Neutrophil (primary cell): ENCODE measurements around the gene KIAA1586.

Experiments used
- H3K27ac ChIP-seq: fragments of 200-600 bp; sonication (generic); 2 replicates; pipeline ENCODE4 v1.5.1; 2016; ENCODE audit warnings: mild to moderate bottlenecking, moderate library complexity
- H3K27me3 ChIP-seq: fragments of 200-600 bp; sonication (generic); 2 replicates; pipeline ENCODE4 v1.6.0; 2016; ENCODE audit warnings: mild to moderate bottlenecking
- H3K36me3 ChIP-seq: fragments of 200-600 bp; sonication (generic); 2 replicates; pipeline ENCODE4 v1.5.1; 2017
- H3K4me1 ChIP-seq, 2 experiments: fragments of 200-600 bp in 1 of 2; sonication (generic) in 1 of 2; 1 replicate in 1 of 2; 2 replicates in 1 of 2; pipeline versions ENCODE4 v1.5.1 to v1.6.1; 2013 to 2016; ENCODE audit warnings: low read depth in 1 of 2, low read length in 1 of 2, mild to moderate bottlenecking in 1 of 2, moderate library complexity in 1 of 2; ENCODE audit not compliant: control insufficient read depth in 1 of 2, insufficient read depth in 1 of 2
- H3K4me3 ChIP-seq, 2 experiments: fragments of 200-600 bp in 1 of 2; sonication (generic) in 1 of 2; 1 replicate in 1 of 2; 2 replicates in 1 of 2; pipeline ENCODE4 v1.5.1; 2013 to 2016; ENCODE audit warnings: low read depth in 1 of 2, low read length in 1 of 2, mild to moderate bottlenecking in 1 of 2, moderate library complexity in 1 of 2
- H3K9me3 ChIP-seq: fragments of 200-600 bp; sonication (generic); 2 replicates; pipeline ENCODE4 v1.5.1; 2016
- TF ChIP-seq, protein P1 (sequence below): fragments of 200-600 bp; sonication (generic); IDR thresholded peaks from 2 replicates; pipeline ENCODE4 v1.5.1; 2016; ENCODE audit warnings: antibody characterized with exemption

KIAA1586 gene

GRCh38 chr6:57013521-57013926 lies 33.0 kb upstream of the KIAA1586 start:
- TF ChIP-seq, protein P1, sequence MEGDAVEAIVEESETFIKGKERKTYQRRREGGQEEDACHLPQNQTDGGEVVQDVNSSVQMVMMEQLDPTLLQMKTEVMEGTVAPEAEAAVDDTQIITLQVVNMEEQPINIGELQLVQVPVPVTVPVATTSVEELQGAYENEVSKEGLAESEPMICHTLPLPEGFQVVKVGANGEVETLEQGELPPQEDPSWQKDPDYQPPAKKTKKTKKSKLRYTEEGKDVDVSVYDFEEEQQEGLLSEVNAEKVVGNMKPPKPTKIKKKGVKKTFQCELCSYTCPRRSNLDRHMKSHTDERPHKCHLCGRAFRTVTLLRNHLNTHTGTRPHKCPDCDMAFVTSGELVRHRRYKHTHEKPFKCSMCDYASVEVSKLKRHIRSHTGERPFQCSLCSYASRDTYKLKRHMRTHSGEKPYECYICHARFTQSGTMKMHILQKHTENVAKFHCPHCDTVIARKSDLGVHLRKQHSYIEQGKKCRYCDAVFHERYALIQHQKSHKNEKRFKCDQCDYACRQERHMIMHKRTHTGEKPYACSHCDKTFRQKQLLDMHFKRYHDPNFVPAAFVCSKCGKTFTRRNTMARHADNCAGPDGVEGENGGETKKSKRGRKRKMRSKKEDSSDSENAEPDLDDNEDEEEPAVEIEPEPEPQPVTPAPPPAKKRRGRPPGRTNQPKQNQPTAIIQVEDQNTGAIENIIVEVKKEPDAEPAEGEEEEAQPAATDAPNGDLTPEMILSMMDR = no peak
- H3K36me3 ChIP-seq = no peaks in the 10 kb centered on the region
- H3K4me3 ChIP-seq = no peak overlapping the region
- H3K27me3 ChIP-seq = no peaks in the 10 kb centered on the region
- H3K27ac ChIP-seq = no peak overlapping the region
- no peaks in the 10 kb centered on the region for H3K9me3 ChIP-seq
- H3K4me1 ChIP-seq = no peaks in the 10 kb centered on the region

DNA sequence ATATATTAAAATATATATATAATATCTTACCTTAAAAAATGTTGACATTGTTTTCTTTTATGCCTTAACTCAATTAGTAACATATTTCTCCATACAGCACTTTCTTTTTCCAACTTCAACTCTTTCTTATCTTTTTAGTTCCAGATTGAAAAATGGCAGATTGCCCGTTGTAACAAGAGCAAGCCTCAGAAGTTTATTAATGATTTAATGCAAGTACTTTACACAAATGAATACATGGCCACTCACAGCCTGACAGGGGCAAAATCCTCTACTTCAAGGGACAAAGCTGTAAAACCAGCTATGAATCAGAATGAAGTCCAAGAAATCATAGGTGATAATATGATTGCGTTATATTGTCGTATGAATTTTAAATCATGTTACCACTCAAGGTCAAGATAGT lies 29.4 kb upstream of the KIAA1586 start:
- H3K4me1 ChIP-seq = no peaks in the 10 kb centered on the region
- no peaks in the 10 kb centered on the region for H3K27me3 ChIP-seq
- no peak overlapping the region for H3K27ac ChIP-seq
- H3K9me3 ChIP-seq = no peaks in the 10 kb centered on the region
- TF ChIP-seq, protein P1 = no peak
- no peak overlapping the region for H3K4me3 ChIP-seq
- H3K36me3 ChIP-seq = no peaks in the 10 kb centered on the region

- H3K4me3 ChIP-seq = no peak overlapping the region
- H3K27me3 ChIP-seq = no peaks in the 10 kb centered on the region
- no peaks in the 10 kb centered on the region for H3K4me1 ChIP-seq
- no peak overlapping the region for H3K27ac ChIP-seq
- H3K36me3 ChIP-seq = no peaks in the 10 kb centered on the region
- TF ChIP-seq, protein P1 = no peak
- H3K9me3 ChIP-seq = no peaks in the 10 kb centered on the region
Measured at GRCh38 chr6:57017841-57018240, 28.7 kb upstream of the KIAA1586 start.

GRCh38 chr6:57019434-57019833 lies 27.1 kb upstream of the KIAA1586 start:
- Histone ChIP-seq H3K4me3 (no peak overlapping the region), H3K9me3 (no peaks in the 10 kb centered on the region), H3K4me1 (no peaks in the 10 kb centered on the region), H3K27ac (no peak overlapping the region), H3K36me3 (no peaks in the 10 kb centered on the region), H3K27me3 (no peaks in the 10 kb centered on the region)
- TF ChIP-seq, protein P1 = no peak

GRCh38 chr6:57021086-57021720 lies 25.3 kb upstream of the KIAA1586 start:
- TF ChIP-seq, protein P1 = no peak
- no peak overlapping the region for H3K27ac ChIP-seq
- H3K9me3 ChIP-seq = no peaks in the 10 kb centered on the region
- H3K4me3 ChIP-seq = no peak overlapping the region
- H3K36me3 ChIP-seq = no peaks in the 10 kb centered on the region
- H3K27me3 ChIP-seq = no peaks in the 10 kb centered on the region
- no peaks in the 10 kb centered on the region for H3K4me1 ChIP-seq

- Histone ChIP-seq H3K27me3 (no peaks in the 10 kb centered on the region), H3K4me3 (no peak overlapping the region), H3K9me3 (no peaks in the 10 kb centered on the region), H3K36me3 (no peaks in the 10 kb centered on the region), H3K4me1 (no peaks in the 10 kb centered on the region), H3K27ac (no peak overlapping the region)
- TF ChIP-seq, protein P1 = no peak
Measured at GRCh38 chr6:57024321-57024720, 22.2 kb upstream of the KIAA1586 start.
